HCT116 (cell line): Measurements from ENCODE around the gene LOXHD1. TPM values are rescaled to one million over a fixed set of nuclear protein-coding genes. Genes with fewer than 3 reads are reported as not detected.

Source experiments
- ATAC-seq: fragments of 200-7000 bp; cut with Tn5 transposase; 2 replicates; pipeline ENCODE4 v1.9.1; 2020; ENCODE audit warnings: mild to moderate bottlenecking, moderate library complexity
- BruUV-seq: library from RNA; stranded (reverse); fragments of 400-500 nt; replicated peaks from 2 replicates; lab custom pipeline; 2021; lab: Mats Ljungman, UMichigan
- CTCF ChIA-PET: fragments of 300-600 bp; sonication (Branson Sonifier 250); formaldehyde crosslinking; loops from one replicate; lab custom pipeline; 2021; ENCODE audit warnings: antibody characterized with exemption; lab: Charles Lee
- POLR2A ChIA-PET: fragments of 300-600, 350-600 bp; sonication (Branson Sonifier 250); formaldehyde crosslinking; loops from one replicate; lab custom pipeline; 2021; ENCODE audit warnings: antibody characterized with exemption; lab: Charles Lee
- RAD21 ChIA-PET, 2 experiments: fragments of 300-600 bp; sonication (Branson Sonifier 250); formaldehyde crosslinking; loops; one replicate each; lab custom pipeline; 2023; ENCODE audit warnings: low total read pairs in 2 of 2; ENCODE audit not compliant: uncharacterized antibody in 2 of 2, unreplicated experiment in 2 of 2, low non-redundant PET in 1 of 2; lab: Charles Lee
- DNase-seq: peaks from one replicate; pipeline ENCODE4 v3.0.0-alpha.2; 2010; ENCODE audit warnings: low read depth, low spot score
- H2AFZ ChIP-seq: fragments of 200-600 bp; shearing (Covaris generic), sonication (generic); 2 replicates; pipeline ENCODE4 v1.6.1; 2017; ENCODE audit warnings: low read depth, mixed run types, mixed read lengths, antibody characterized with exemption, low read length; ENCODE audit not compliant: poor library complexity, severe bottlenecking
- H3K27ac ChIP-seq: 2 replicates; pipeline ENCODE4 v1.5.1; 2012; ENCODE audit warnings: low read depth, low read length
- H3K27me3 ChIP-seq: fragments of 200-600 bp; sonication (generic); 2 replicates; pipeline ENCODE4 v1.6.1; 2016; ENCODE audit warnings: mixed run types, low read length, mixed read lengths; ENCODE audit not compliant: insufficient read depth
- H3K36me3 ChIP-seq, 2 experiments: fragments of 200-500 bp in 1 of 2; fragments of 200-600 bp in 1 of 2; sonication (Bioruptor generic) in 1 of 2; sonication (generic) in 1 of 2; 2 replicates each; pipeline versions ENCODE4 v1.5.1 to v1.6.1; 2014 to 2016; ENCODE audit warnings: low read length in 2 of 2, inconsistent platforms in 1 of 2, mixed read lengths in 1 of 2, mixed run types in 1 of 2; ENCODE audit not compliant: insufficient read depth in 2 of 2, control insufficient read depth in 1 of 2
- H3K4me1 ChIP-seq, 2 experiments: fragments of 200-600 bp in 1 of 2; sonication (generic) in 1 of 2; 2 replicates each; pipeline versions ENCODE4 v1.5.1 to v1.6.1; 2012 to 2017; ENCODE audit warnings: low read length in 2 of 2, inconsistent platforms in 1 of 2, mild to moderate bottlenecking in 1 of 2, mixed read lengths in 1 of 2, mixed run types in 1 of 2, moderate library complexity in 1 of 2; ENCODE audit not compliant: insufficient read depth in 2 of 2, control insufficient read depth in 1 of 2
- H3K4me2 ChIP-seq: fragments of 200-600 bp; sonication (generic); 2 replicates; pipeline ENCODE4 v1.6.1; 2017; ENCODE audit warnings: mixed run types, low read length, mixed read lengths
- H3K4me3 ChIP-seq, 2 experiments: fragments of 200-600 bp in 1 of 2; sonication (generic) in 1 of 2; replicated peaks in 1 of 2; 2 replicates each; pipeline ENCODE4 v1.5.1; 2011 to 2016; ENCODE audit warnings: low read length in 2 of 2, control low read depth in 1 of 2, low read depth in 1 of 2, mild to moderate bottlenecking in 1 of 2, mixed read lengths in 1 of 2, mixed run types in 1 of 2
- H3K79me2 ChIP-seq: fragments of 200-600 bp; sonication (generic); 2 replicates; pipeline ENCODE4 v1.6.1; 2017; ENCODE audit warnings: mild to moderate bottlenecking, mixed run types, low read length, moderate library complexity, mixed read lengths; ENCODE audit not compliant: insufficient read depth
- H3K9ac ChIP-seq: fragments of 200-600 bp; sonication (generic); 2 replicates; pipeline ENCODE4 v1.6.1; 2016; ENCODE audit warnings: low read length, mixed read lengths
- H3K9me2 ChIP-seq: fragments of 200-600 bp; sonication (generic), shearing (Covaris generic); 2 replicates; pipeline ENCODE4 v1.6.1; 2017; ENCODE audit warnings: mixed run types, mild to moderate bottlenecking, moderate library complexity; ENCODE audit not compliant: insufficient read depth
- H3K9me3 ChIP-seq, 2 experiments: fragments of 200-500 bp in 1 of 2; fragments of 200-600 bp in 1 of 2; sonication (Bioruptor generic) in 1 of 2; sonication (generic) in 1 of 2; 2 replicates each; pipeline ENCODE4 v1.6.1; 2014 to 2017; ENCODE audit warnings: low read length in 2 of 2, mixed read lengths in 2 of 2, inconsistent platforms in 1 of 2, low read depth in 1 of 2, mild to moderate bottlenecking in 1 of 2, mixed run types in 1 of 2, moderate library complexity in 1 of 2; ENCODE audit not compliant: control insufficient read depth in 1 of 2, insufficient read depth in 1 of 2
- H4K20me1 ChIP-seq: fragments of 200-600 bp; sonication (generic), shearing (Covaris generic); 2 replicates; pipeline ENCODE4 v1.6.1; 2017; ENCODE audit warnings: mixed run types, mild to moderate bottlenecking, moderate library complexity; ENCODE audit not compliant: insufficient read depth
- EZH2phosphoT487 ChIP-seq: fragments of 200-600 bp; IDR thresholded peaks from 2 replicates; pipeline ENCODE4 v1.6.1; 2018; ENCODE audit warnings: antibody characterized with exemption, borderline replicate concordance
- RAD21 ChIP-seq: IDR thresholded peaks from 2 replicates; pipeline ENCODE4 v1.6.1; 2012; ENCODE audit warnings: low read depth, mild to moderate bottlenecking
- ZFX ChIP-seq: fragments of 450-650 bp; IDR thresholded peaks from 2 replicates; pipeline ENCODE4 v1.6.1; 2017
- ZNF274 ChIP-seq: fragments of 200-500 bp; sonication (Bioruptor generic); IDR thresholded peaks from 2 replicates; pipeline ENCODE4 v1.6.1; 2014; ENCODE audit warnings: mild to moderate bottlenecking, low read depth, low read length, inconsistent platforms
- intact Hi-C: fragments of 100-400 bp; cut with micrococcal nuclease; formaldehyde crosslinking; loops from 2 replicates; pipeline ENCODE4 v1.10.0; 2022
- total RNA-seq: library from RNA; stranded (reverse); gene quantifications from one replicate; pipeline ENCODE4 v1.2.1, GENCODE V29; 2021; ENCODE audit not compliant: unreplicated experiment
- TF ChIP-seq, protein P1 (sequence below): IDR thresholded peaks from 2 replicates; pipeline ENCODE4 v1.6.1; 2012; ENCODE audit warnings: low read depth

The LOXHD1 gene
- total RNA-seq, 1 experiment from 2014 or later = not detected

DNA sequence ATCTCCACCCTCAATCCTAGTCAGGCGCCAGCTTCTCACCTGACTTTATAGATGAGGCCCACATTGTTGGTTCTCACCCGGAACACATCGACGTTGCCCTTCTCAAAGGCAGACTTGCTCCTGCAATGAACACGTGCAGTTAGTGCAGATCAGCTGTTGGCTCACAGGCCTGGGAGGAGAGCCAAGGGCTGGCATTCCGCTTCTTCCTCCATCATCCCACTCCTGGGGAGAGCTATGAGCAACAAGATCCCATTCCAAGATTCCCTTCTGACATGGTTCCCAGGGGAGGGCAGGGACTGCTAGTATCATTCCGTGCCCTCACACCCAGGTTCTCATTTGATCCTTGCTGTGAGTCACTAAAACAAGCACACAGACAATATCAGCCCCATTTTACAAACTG lies 15.1 kb downstream of the LOXHD1 start:
- H3K9ac ChIP-seq = no peak overlapping the region
- BruUV-seq = no TSS peak
- no peaks in the 10 kb centered on the region for H3K79me2 ChIP-seq
- ChIA-PET CTCF (interaction anchor here (0.6 to 0.8 kb wide), 2 partner anchors 16 to 1257 kb away, joined by 3 read pairs; no protein-coding TSS in a partner anchor), POLR2A (no interaction called here)
- H2AFZ ChIP-seq = no peak overlapping the region
- H3K9me2 ChIP-seq = no peaks in the 10 kb centered on the region
- H4K20me1 ChIP-seq = no peaks in the 10 kb centered on the region
- no peak for DNase-seq
- no peaks in the 10 kb centered on the region for H3K9me3 ChIP-seq
- H3K27ac ChIP-seq = no peak overlapping the region
- no peak for TF ChIP-seq ZNF274
- TF ChIP-seq, protein P1, sequence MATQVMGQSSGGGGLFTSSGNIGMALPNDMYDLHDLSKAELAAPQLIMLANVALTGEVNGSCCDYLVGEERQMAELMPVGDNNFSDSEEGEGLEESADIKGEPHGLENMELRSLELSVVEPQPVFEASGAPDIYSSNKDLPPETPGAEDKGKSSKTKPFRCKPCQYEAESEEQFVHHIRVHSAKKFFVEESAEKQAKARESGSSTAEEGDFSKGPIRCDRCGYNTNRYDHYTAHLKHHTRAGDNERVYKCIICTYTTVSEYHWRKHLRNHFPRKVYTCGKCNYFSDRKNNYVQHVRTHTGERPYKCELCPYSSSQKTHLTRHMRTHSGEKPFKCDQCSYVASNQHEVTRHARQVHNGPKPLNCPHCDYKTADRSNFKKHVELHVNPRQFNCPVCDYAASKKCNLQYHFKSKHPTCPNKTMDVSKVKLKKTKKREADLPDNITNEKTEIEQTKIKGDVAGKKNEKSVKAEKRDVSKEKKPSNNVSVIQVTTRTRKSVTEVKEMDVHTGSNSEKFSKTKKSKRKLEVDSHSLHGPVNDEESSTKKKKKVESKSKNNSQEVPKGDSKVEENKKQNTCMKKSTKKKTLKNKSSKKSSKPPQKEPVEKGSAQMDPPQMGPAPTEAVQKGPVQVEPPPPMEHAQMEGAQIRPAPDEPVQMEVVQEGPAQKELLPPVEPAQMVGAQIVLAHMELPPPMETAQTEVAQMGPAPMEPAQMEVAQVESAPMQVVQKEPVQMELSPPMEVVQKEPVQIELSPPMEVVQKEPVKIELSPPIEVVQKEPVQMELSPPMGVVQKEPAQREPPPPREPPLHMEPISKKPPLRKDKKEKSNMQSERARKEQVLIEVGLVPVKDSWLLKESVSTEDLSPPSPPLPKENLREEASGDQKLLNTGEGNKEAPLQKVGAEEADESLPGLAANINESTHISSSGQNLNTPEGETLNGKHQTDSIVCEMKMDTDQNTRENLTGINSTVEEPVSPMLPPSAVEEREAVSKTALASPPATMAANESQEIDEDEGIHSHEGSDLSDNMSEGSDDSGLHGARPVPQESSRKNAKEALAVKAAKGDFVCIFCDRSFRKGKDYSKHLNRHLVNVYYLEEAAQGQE = no peak
- TF ChIP-seq, all 23 proteins: peak for 0
- H3K36me3 ChIP-seq = no peaks in the 10 kb centered on the region
- intact Hi-C loops = no loop called here
- RAD21 ChIA-PET = no interaction called here
- no peaks in the 10 kb centered on the region for H3K4me1 ChIP-seq
- H3K27me3 ChIP-seq = peaks cover 2% of the 10 kb centered on the region; the same call in 1 of the 2 replicates
- H3K4me2 ChIP-seq = no peak overlapping the region
- no peak overlapping the region for H3K4me3 ChIP-seq
- ATAC-seq = no peak

DNA sequence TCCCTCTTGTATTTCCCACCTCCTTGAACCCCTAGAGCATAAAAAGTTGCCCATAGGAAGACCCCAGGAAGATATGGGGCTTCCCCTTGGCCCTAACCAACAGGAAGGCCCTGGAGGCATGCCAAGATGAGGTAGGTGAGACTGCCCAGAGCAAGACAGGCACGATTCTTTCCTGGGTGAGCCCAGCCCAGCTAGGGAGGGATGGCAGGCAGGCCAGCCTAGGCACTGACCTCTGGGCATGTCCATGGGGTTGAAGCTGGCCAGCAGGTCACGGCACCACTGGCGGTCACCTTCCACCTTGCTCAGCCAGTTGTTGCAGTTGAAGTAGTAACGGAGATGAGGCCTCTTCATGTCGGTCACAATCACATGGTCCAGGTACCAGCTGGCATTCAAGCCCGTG lies 17.6 kb downstream of the LOXHD1 start:
- no peaks in the 10 kb centered on the region for H3K79me2 ChIP-seq
- H3K9me3 ChIP-seq = no peaks in the 10 kb centered on the region
- POLR2A ChIA-PET = no interaction called here
- no peaks in the 10 kb centered on the region for H3K36me3 ChIP-seq
- CTCF ChIA-PET = interaction anchor here (0.8 kb wide), 1 partner anchor 19 kb away, joined by 4 read pairs; no protein-coding TSS in a partner anchor
- H3K4me3 ChIP-seq = no peak overlapping the region
- no peaks in the 10 kb centered on the region for H3K9me2 ChIP-seq
- intact Hi-C loops = no loop called here
- H3K4me1 ChIP-seq = no peaks in the 10 kb centered on the region
- no peak overlapping the region for H3K9ac ChIP-seq
- DNase-seq = no peak
- no peaks in the 10 kb centered on the region for H3K27me3 ChIP-seq
- TF ChIP-seq RAD21 = no peak
- no peak for TF ChIP-seq EZH2phosphoT487
- no peak for TF ChIP-seq ZFX
- no TSS peak for BruUV-seq
- H4K20me1 ChIP-seq = no peaks in the 10 kb centered on the region
- no peak overlapping the region for H3K4me2 ChIP-seq
- no peak overlapping the region for H3K27ac ChIP-seq
- no peak for ATAC-seq
- RAD21 ChIA-PET = no interaction called here
- no peak overlapping the region for H2AFZ ChIP-seq
